ENCODE results near the gene PAPOLB.

- no peak for TF ChIP-seq CTCF (conservative IDR thresholded peaks at IDR 0.05)
- TF ChIP-seq ZFX (IDR thresholded peaks at IDR 0.05) = no peak
These were observed 53.8 kb downstream of the PAPOLB start for GRCh38 chr7:4808026-4808425.

All from C4-2B (cell line).